Cerebellar cortex (tissue), 1 donor: ENCODE data around the gene ZNF77.
"Not testable (repeated sequence)": the region's sequence is repeated elsewhere in the genome, so short reads cannot be mapped to it uniquely, and the experiment has no call there.

Experiments
- DNase-seq: peaks from one replicate; pipeline ENCODE4 v3.0.0-alpha.2; 2015; ENCODE audit warnings: low spot score

The ZNF77 gene

DNA sequence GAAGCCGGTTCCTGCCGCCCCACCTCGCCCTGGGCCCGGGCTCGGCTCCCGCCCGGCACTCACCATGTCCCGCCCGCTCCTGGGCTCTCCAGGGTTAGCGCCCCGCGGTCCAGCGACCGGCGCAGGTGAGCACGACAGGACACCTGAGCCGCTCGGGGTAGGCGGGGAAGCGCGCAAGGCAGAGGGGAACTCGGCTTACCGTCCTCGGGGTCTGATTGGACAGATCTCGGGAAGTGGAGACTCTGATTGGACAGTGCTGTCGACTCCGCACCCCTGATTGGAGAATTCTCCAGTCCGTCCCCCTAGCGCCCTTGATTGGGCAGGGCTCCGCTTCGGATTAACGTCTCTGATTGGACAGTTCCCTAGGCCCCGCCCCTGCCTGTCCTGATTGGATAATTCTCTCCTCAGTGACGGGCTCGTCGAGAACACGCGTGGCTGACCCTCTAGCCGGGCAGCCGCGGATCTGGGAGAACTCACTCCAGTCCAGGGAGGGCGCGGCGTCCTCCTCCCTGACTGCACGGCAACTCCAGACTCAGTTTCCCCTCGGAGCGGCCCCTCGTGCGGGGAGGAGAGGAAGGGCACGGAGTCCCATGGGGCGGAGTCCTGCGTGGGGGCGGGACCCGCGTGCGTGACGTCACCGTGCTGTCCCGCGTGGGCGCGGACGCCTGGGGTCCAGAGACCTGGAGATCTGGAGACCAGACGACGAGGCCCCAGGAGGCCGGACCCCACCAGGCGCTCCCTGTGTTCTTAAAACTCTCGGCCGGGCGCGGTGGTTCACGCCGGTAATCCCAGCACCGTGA is at the start of gene ZNF77:
ZNF77 (minus strand) TSS at position 197 of the 800 bp plus-strand sequence; CDS start at position 66, 131 bp downstream.
- peak; percentile 99 for DNase-seq

DNA sequence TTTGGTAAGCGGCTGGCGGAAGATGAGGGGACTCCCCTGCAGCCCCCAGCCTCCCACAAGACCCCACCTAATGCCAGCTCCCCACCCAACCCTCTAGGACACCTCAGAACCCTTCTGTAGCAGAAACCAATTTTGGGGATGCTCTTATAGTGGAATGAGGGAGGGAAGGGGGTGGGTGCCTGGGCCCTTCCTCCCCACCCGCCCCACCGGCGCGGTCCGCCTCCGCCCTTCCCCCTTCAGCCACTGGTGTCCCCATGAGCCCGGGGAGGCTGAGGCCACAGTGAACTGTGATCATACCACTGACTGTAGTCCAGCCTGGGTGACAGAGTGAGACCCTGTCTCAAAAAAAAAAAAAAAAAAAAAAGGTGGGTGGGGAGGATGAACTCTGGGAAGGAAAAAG is 48.8 kb upstream of the ZNF77 start:
- no peak for DNase-seq

DNA sequence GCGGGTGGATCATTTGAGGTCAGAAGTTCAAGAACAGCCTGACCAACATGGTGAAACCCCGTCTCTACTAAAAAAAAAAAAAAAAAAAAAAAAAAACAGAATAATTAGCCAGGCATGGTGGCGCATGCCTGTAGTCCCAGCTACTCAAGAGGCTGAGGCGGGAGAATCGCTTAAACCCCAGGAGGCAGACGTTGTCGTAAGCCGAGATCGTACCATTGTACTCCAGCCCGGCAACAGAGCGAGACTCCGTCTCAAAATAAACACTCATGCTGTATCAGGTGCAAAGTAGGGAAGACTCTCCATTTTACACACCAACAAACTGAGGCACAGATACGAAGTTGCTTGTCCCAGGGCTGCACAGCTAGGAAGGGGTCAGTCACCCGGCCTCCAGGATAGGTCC is 48.2 kb upstream of the ZNF77 start:
- no peak for DNase-seq

DNA sequence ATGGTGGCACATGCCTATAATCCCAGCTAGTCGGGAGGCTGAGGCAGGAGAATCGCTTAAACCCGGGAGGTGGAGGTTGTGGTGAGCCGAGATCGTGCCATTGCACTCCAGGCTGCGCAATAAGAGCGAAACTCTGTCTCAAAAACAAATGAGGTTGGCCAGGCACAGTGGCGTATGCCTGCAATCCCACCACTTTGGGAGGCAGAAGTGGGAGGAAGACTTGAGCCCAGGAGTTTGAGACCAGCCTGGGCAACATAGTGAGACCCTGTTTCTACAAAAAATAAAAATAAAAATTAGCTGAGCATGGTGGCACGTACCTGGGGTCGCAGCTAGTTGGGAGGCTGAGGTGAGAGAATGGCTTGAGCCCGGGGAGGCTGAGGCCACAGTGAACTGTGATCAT is 47.6 kb upstream of the ZNF77 start:
- not testable (repeated sequence) for DNase-seq

DNA sequence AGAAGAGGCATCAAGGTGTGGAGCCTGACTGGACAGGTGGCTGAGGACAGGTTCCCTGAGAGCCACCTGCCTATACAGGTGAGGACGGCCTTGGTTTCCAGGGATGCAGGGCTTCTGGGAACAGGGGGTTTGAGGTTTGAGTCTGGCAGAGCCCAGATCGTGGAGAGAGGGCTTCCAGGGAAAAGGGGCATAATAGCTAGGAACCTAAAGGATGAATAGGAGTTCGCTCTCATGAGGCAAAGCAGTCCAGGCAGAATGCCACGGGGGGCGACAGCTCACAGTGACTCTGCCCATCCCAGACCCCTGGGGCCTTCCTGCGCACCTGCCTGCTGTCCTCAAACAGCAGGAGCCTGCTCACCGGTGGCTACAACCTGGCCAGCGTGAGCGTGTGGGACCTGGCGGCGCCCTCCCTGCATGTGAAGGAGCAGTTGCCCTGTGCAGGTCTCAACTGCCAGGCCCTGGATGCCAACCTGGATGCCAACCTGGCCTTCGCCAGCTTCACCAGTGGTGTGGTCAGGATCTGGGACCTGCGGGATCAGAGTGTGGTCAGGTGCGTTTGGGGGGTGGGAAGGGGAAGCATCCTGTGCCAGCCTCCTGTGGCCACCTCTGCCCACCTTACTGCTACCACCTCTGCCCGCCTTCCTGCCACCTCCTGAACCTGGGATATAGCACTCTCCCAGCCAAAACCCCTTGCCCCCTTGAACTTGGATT is 44.6 kb upstream of the ZNF77 start:
- DNase-seq, result no peak

DNA sequence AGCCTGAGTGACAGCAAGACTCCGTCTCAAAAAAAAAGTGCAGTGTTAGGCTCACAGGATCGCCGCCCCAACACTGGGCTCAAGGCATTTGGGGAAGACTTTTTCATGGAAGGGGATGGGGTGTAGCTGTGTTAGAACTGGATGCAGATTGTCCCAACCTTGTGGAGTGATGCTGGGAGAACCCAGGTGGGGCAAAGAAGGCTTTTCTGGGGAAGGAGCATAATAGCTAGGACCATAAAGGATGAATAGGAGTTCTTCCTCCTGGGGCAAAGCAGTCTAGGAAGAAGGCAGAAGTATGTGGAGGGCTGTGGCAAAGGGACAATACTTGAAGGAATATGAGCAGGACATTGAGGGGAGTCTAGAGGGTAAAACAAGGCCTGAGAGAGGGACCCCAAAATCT is 43.8 kb upstream of the ZNF77 start:
- no peak for DNase-seq

DNA sequence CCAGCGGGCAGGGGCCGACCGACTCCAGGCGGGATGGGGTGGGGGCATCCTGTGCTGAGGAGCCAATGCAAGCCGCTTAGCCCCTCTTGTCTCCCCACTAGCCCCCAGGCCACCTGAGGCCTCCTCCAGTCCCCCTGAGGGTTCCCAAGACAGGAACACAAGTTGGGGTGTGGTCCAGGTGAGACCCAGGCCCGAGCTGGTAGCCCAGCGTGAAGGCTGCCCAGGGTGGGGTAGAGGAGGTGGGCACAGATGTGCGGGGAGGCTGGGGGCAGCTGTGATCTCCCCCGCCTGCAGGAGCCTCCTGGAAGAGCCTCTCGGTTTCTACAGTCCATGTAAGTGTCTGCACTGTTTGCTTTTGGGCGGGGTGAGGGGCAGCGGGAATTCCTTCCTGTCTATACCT is 43.0 kb upstream of the ZNF77 start:
- no peak for DNase-seq

DNA sequence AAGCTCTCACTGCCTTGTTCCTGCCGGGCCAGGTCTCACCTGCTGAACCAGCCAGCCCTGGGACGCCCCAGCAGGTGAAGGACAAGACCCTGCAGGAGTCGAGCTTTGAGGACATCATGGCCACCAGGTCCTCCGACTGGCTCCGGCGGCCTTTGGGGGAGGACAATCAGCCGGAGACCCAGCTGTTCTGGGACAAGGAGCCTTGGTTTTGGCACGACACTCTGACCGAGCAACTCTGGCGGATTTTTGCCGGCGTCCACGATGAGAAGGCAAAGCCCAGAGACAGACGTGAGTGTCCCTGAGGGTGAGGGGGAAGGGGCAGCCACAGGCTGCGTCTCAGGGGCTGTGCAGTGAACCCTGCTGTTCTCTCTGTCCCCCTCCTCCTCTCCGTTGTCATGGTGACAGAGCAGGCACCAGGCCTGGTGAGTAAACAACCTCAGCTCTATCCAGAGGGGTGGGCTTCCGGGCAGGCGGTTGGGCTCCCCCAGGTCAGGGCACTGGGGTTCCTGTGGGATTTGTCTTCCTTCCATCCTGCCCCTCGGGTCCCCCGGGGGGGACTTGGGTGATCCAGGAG is 42.3 kb upstream of the ZNF77 start:
- no peak for DNase-seq

DNA sequence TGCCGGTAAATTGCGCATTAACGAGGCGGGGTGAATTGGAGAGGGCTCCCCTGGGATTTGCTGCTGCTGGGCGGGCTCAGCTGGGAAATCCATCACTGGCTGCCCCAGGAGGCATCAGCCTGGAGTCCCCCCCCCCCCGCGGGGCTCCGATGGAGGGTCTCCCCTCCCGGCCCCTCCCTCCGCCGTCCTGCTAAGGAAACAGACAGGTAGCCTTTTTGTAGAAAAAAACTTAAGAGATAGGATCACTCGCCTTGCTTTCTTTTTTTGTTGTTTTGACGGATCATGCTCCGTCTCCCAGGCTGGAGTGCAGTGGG is 39.4 kb upstream of the ZNF77 start:
- no peak for DNase-seq

DNA sequence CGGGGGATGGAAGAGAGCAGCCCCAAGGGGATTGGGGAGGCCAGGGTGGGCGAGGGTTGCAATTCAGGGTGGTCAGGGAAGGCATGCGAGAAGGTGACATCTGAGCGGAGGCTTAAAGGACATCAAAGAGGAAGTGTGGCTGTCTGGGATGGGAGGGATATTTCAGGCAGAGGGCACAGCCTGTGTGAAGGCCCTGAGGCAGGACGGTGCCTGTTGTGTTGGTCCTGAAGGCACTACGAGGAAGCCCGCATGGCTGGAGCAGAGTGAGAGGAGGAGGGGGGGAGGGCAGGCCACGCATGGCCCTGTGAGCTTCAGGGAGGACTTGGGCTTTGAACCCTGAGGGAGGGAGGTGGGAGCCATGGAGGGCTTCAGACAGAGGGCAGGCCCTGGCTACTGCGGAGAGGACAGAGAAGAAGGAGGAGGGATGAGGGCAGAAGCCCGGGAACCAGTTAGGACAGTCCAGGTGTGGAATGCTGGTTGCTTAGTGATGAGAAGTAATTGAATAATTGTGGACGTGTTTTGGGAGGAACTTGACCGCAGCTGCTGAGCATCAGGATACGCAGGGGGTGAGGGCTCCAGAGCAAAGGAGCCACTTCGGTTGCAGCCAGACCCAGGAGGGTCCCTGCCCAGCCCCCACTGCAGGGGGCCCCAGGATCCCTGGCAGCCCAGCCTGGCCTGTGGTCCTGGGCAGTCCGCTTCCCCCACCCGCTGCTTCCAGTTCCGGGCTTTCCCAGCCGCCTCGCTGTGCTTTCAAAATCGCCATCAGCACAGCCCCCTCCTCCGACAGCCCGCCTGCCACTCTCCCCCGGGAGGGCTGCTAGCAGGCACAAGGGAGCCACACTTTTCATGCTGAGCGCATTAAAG is 38.8 kb upstream of the ZNF77 start:
- peak; percentile 41 for DNase-seq

DNA sequence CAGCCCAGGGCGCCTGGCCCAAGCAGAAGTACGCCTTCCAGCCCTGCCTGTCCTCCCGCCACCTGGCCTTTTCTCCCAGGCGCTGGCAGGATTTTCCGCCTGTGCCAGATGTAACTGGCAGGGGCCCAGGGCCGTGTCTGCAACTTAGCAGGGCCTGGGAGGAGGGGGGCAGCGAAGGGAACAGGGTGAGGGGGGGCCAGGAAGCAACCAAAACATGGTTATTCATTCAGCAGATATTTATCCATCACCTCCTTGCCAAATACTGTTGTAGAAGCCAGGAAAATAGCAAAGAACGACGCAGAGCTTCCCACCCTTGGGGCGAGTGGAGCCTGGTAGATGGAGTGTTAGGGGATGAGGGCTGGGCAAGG is 38.2 kb upstream of the ZNF77 start:
- no peak for DNase-seq

DNA sequence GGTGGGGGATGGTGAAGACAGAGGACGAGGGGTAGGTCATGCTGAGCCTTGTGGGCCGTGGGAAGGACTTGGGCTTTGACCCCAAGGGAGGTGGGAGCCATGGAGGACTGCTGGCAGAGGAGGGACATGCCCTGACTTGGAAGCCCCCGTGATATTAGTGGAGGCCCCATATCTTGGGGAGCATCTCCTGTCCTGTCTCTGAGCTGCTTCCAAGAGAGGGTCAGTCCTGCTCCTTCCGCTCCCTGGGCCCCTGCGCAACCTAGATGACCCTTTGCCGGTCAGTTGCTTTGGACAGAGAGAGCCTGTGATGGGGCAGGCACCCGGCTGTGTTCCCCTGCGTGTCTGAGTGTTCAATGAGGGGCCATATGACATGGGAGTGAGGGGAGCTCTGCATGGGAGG is 37.8 kb upstream of the ZNF77 start:
- no peak for DNase-seq

DNA sequence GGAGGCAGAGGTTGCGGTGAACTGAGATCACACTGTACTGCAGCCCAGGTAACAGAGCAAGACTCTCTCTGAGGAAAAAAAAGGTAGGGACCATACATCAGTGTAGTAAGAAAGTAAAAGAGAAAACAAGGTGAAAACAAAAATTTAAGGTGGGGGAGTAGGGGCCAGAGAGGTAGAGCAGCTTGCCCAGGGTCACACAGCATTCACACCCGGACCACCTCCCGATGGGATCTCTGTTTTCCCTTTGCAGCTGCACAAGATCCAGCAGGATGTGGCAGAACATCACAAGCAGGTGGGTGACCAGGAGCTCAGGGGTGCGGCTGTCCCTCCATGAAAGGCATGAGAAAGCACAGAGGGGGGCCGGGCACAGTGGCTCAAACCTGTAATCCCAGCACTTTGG is 37.1 kb upstream of the ZNF77 start:
- DNase-seq, result no peak

DNA sequence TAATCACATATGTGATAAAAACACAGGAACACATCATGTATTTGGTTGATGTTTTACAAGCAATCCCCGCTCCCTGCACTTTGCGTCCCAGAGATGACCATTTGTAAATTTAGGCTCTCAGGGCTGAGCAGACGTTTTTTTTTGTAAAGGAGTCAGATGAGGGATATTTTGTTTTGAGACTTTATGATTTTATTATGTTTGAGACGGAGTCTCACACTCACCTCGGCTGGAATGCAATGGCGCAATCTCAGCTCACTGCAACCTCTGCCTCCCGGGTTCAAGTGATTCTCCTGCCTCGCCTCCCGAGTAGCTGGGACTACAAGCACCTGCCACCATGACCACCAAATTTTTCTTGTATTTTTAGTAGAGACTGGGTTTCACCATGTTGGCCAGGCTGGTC is 34.0 kb upstream of the ZNF77 start:
- DNase-seq, result no peak

DNA sequence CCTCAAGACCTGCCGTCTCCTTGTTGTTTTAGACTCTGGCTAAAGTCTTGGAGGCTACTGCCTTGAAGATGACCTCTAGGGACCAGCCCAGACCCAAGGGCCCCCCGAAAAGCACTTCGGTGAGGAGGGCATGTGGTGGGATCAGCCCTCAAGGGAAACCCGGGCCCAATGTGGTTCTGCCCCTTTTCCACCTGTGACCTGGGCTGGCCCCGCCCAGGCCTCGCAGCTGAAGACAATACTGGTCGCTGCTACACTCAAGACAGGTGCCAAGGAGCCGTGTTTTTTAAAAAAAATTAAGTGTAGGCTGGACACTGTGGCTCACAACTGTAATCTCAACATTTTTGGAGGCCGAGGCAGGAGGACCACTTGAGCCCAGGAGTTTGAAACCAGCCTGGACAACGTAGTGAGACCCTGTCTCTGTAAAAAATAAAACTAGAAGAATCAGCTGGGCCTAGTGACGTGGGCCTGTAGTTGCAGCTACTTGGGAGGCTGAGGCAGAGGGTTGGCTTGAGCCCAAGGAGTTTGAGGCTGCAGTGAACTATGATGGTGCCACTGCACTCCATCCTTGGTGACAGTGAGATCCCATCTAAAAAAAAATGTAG is 33.5 kb upstream of the ZNF77 start:
- no peak for DNase-seq

DNA sequence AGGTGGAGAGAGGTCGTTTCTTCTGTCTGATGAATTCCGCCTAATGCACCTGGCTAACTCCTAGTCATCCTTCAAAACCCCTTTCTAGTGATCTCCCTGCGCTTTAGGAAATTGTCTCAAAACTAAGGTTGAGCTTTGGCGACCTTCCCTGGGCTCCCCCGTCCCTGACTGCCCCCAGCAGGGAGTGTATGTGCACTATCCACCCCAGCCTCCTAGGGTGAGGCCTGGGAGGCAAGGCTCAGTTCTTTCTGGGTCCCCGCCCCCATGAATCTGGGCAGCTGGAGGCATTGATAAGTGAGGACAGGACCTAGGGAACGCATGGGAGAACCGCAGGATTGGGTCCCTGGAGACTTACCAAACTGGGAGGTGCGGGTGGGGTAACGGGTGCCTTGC is 33.0 kb upstream of the ZNF77 start:
- DNase-seq, result no peak

DNA sequence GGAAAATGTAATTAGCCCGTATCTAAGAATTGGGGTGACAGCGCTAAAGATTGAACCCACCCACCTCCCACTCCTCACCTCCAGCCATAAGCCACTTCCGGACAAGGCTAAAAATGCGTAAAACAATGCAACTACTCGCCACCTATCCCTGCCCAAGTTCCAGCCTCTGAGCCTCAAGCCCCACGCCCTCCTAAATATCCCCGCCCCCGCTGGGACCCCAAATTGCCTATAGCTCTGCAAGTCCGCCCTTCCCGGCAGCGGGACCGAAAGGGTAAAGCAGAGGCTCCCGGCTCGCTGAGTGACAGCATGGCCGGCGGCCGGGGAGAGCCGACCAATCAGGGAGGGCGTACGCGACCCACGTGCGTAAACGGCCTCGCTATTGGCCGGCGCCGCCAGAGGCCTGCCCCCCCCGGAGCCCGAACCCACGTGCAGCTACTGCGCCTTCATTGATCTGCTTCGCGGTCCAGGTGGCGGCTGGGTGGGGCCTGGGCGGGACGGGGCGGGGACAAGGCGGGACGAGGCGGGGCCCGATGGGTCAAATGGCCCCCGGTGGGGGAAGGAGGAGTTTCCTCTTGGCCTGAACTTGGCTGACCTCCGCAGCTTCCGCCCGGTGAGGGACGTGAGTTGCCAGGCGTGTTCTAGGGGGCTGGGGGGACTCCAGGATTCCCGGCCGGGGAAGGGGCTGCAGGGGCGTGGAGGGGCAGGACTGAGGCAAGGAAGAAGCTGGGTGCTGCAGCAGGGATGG is 32.4 kb upstream of the ZNF77 start, which contains the start of gene TLE6:
TLE6 (plus strand) TSS at position 564 of the 745 bp plus-strand sequence. CDS start 670 bp downstream, outside the sequence.
- peak; percentile 95 for DNase-seq

DNA sequence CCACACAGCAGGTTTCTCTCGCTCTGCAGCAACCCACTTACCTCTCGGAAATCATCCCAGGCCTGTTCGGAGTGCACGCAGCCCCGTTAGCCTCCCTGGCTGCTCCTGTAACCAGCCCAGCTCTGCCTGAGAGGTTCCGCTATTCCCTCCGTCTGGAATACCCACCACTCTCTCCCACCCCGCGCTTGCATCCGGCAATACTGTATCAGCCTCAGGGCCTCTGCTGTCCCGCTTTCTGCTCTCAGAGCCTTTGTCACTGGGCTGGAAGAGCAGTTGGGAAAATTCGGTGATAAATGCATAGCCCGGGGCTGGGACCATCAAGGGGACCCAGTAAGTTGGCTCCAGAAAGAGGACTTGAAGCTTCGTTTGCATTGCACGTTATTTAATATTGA is 31.8 kb upstream of the ZNF77 start:
- DNase-seq, result peak; percentile 39

DNA sequence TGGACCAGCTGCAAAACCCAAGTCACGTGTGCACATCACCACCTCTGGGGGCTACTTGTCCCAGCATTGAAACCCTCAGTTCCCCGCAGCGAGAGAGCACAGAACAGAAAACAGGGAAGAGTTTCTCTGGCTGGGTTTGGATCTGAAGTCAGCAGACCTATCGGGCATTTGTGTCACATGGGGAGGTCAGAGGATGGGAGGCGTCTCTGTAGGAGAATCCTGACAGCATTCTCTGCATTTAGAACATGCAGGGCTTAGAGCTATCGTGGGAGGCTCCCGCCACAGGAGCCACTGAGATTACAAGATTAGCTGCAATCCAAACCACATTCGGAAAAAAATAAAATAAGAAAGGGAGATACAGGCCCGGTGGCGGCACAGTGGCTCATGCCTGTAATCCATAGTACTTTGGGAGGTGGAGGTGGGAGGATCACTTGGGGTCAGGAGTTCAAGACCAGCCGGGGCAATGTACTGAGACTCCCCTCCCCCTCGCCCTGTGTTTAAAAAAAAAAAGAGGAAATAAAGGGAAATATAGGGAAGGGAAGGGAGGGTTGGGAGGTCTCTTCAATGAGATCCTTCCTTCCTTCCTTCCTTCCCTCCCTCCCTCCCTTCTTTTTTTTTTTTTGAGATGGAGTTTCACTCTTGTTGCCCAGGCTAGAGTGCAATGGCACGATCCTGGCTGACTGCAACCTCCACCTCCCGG is 29.7 kb upstream of the ZNF77 start:
- no peak for DNase-seq

DNA sequence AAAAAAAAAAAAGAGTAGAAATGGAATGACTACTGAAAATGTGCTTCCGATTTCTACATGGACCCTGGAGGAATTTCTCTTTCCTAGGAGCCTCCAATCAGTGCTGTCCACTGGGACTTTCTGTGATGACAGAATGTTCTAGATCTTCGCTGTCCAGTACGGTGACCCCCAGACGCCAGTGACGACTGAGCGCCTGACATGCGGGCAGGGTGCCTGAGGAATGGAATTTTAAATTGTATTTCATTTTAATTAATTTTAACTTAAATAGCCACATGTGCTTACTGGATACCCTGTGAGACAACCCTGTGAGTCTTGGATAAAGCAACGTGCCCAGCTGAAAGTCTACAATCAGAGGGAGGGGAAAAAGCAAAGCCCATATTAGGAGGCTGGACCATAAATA is 28.5 kb upstream of the ZNF77 start:
- DNase-seq, result no peak
